ENCODE data around the gene KCNQ2. TPM values are rescaled to one million over a fixed set of nuclear protein-coding genes. Genes with fewer than 3 reads are reported as not detected.

The KCNQ2 gene
- total RNA-seq, 4 donors from 2014 or later: not detected

DNA sequence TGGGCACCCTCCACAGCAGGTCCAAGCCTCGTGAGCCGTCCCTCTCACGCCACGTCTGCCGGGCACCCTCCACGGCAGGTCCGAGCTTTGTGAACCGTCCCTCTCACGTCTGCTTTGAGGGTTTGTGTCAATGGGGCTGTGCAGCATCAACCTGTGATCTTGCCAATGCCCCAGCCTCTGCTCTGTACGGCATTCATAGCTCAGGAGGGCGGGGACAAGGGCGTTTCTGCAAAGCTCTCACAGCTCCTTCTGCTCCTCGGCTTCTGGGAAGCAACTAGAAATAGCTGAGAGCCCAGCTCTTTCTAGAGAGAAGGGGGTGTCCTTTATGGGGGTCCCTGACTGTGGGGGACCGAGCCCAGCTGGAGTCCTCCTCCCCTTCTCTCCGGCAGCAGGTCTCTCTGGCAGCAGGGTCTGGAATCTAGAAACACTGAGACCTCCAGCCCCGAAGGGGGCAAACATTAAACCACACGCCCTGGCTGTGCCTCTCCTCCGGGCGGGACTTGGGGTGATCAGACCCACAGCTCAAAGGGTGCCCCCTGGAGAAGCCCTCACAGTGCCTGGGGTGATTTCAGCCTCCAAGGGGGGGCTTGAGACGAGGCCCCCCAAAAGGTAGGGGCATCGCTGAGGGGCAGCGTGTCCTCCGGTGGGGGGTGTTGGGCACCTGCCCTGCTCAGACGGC, 70.1 kb downstream of the KCNQ2 start:
- DNase-seq (ENCODE audit: low spot score) (no peak), ATAC-seq (ENCODE audit: low FRiP score) (no peak)
- TF ChIP-seq, protein P1, sequence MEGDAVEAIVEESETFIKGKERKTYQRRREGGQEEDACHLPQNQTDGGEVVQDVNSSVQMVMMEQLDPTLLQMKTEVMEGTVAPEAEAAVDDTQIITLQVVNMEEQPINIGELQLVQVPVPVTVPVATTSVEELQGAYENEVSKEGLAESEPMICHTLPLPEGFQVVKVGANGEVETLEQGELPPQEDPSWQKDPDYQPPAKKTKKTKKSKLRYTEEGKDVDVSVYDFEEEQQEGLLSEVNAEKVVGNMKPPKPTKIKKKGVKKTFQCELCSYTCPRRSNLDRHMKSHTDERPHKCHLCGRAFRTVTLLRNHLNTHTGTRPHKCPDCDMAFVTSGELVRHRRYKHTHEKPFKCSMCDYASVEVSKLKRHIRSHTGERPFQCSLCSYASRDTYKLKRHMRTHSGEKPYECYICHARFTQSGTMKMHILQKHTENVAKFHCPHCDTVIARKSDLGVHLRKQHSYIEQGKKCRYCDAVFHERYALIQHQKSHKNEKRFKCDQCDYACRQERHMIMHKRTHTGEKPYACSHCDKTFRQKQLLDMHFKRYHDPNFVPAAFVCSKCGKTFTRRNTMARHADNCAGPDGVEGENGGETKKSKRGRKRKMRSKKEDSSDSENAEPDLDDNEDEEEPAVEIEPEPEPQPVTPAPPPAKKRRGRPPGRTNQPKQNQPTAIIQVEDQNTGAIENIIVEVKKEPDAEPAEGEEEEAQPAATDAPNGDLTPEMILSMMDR (IDR thresholded peaks at IDR 0.05): no peak

DNA sequence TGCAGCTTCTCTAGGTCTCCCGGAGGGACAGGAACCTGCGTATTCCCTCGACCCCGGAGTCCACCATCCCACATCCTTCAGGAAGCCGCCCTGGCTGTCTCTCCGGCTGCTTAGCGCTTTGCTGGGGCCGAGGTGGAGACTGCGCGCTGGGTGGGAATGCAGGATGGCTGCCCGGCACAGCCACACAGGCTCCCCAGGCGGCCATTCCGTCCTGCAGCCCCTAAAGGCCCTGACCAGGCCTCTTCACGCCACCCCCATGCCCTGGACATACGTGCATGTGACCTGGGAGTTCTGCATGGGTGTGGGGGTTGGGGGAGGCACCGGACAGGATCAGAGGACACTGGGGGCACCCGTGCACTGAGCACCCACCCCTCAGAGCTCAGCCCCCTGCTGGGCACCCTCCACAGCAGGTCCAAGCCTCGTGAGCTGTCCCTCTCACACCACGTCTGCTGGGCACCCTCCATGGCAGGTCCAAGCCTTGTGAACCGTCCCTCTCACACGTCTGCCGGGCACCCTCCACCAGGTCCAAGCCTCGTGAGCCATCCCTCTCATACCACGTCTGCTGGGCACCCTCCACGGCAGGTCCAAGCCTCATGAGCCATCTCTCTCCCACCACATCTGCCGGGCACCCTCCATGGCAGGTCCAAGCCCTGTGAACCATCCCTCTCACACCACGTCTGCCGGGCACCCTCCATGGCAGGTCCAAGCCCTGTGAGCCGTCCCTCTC, 70.9 kb downstream of the KCNQ2 start:
- ATAC-seq (ENCODE audit: low FRiP score): no peak
- no peak for DNase-seq (ENCODE audit: low spot score)
- TF ChIP-seq, protein P1 (IDR thresholded peaks at IDR 0.05): no peak

DNA sequence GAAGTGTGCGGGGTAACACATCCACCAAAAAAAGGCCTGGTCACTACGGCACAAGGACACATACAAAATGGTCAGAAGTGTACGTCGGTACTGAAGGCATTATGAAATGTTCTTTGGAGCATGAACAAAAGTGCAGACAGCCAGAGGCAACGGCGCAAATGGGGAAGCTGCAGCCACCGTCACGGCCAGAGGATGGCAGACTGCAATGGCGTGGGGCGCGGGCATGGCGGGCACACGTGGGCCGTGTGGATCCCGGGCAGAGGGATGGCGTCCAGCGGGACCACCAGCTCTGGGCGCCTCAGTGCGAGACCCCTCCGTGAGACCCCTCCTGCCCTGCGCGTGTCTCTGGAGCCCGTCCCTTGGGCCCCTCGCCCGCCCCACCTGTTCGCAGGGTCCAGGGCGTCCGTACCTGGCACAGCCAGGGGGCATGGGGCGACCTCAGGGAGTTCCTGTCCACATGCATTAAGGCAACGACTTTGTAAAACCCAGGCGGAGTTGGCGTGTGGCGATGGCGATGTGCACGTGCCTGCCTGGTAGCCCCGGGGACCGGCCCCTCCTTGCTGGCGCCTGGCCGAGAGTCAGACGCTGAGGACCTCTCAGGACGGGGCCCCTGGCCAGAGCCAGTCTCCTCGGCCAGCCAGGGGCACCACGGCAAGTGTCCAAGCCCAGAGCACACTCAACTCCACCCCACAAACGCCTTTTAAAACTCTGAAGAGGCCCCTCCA, 71.8 kb downstream of the KCNQ2 start:
- ATAC-seq (ENCODE audit: low FRiP score): no peak
- DNase-seq (ENCODE audit: low spot score): no peak
- TF ChIP-seq, protein P1 (IDR thresholded peaks at IDR 0.05): no peak

DNA sequence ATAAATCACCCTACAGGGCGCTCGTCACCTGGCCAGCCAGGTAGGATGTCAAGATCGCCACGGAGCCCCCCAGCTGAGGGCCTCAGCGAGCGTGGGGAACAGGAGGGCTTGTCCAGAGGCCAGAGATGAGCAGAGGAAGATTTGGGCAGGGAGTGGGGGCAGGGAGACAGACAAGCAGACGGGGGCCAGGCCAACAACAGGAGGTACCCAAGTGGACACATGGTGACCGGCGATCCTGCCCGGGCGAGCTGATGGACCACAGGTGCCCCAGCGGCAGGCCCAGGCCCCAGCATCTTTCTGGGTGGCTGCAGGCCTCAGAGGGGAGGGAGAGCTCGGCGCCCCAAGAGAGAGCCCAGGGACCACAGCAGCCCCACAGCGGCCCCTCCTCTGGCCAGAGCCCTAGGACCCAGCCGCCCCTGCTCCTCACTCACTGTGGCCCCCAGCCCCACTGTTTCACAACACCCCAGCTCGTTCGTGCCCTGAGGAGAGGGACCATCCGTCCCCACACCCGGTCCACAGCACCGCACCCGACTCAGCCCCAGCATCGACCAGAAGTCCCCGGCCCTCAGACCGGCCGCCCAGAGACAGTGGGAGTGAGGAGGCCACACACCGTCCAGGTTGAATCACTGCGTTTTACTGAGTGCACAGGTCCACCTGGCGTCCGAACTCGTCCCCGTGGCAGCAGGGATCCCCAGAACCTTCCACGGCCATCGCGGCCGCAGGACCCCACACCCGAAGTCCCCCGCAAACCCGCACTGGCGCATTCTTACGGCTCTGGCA, 72.7 kb downstream of the KCNQ2 start:
- no peak for ATAC-seq (ENCODE audit: low FRiP score)
- TF ChIP-seq, protein P1 (IDR thresholded peaks at IDR 0.05): no peak

DNA sequence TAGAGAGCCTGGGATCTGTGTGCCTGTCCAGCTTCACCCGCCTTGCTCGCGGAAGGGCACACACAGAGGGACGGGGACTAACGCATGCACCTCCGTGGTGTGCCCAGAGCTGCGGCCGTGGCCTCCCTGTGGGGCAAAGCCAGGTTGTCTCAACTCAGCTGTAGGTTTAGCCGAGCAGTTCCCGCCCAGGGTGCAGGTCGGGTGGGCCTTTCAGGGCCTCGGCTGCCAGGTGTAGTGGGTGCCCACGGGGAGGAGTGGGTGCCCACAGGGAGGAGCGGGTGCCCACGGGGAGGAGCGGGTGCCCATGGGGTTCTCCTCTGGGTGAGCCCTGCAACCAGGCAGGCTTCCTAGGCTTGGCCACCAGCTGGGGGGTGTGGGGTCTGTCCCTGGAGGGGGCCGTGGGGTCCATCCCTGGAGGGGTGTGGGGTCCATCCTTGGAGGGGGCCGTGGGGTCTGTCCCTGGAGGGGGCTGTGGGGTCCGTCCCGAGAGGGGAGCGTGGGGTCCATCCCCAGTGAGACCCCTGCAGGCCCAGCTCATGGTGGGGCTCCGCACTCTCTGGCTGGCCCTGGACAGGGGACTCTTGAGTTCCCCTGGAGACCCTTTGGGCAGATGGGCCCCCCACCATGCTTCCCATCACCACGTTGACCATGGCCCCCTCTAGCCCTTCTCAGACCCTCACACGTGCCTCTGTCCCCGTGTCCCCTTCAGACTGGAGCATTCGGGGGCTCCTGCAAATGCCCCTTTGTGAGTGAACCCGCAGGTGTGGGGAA, 73.5 kb downstream of the KCNQ2 start:
- ATAC-seq (ENCODE audit: low FRiP score) (no peak), DNase-seq (ENCODE audit: low spot score) (no peak)
- TF ChIP-seq, protein P1 (IDR thresholded peaks at IDR 0.05): no peak

More for the DNA sequence above, 72.7 kb downstream of the KCNQ2 start:
- no peak for DNase-seq (ENCODE audit: low spot score)

DNA sequence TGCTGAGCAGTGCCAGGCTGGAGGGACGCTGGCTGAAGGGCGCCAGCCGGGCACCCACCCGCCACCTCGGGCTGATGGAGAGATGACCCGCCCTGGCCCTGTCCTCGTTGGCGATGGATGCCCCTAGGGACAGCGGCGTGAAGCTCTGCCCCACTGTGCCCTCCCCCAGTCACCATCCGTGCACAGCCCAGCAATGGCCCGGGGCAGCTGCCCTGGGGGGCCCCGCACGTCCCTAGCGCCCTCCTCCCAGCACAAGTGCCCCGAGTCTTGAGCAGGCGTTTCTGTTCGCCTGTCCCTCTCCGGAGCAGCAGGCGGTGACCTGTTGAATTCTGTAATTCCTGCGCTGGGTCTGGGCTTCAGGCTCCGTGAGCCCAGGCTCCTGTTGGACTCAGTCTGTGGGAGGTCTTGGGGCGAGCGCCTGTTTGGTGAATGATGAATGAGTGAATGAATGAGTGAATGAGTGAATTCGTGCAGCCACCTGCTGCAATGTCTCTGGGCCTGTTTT, 74.5 kb downstream of the KCNQ2 start:
- DNase-seq (ENCODE audit: low spot score) (no peak), ATAC-seq (ENCODE audit: low FRiP score) (no peak)
- TF ChIP-seq, protein P1 (IDR thresholded peaks at IDR 0.05): no peak
